Activated CD8-positive, alpha-beta T cell treated with anti-CD3 and anti-CD28 coated beads, Interleukin-2, amount 10 ng/mL, durations not matched to agents 7 days and 5 days (primary cell): ENCODE measurements around the gene MRPL45. TPM values are rescaled to one million over a fixed set of nuclear protein-coding genes. Genes with fewer than 3 reads are reported as not detected.
"Not testable (repeated sequence)": the region's sequence is repeated elsewhere in the genome, so short reads cannot be mapped to it uniquely, and the experiment has no call there.

Experiments
- ATAC-seq: fragments of 150-1000 bp; cut with Tn5 transposase; one replicate; pipeline ENCODE4 v1.10.0; 2021; ENCODE audit warnings: moderate library complexity
- CTCF ChIA-PET: fragments of 350-600 bp; sonication (Branson Sonifier 250); formaldehyde crosslinking; loops from one replicate; lab custom pipeline; 2021; ENCODE audit warnings: antibody characterized with exemption; lab: Charles Lee
- POLR2A ChIA-PET: fragments of 350-600 bp; sonication (Branson Sonifier 250); formaldehyde crosslinking; loops from one replicate; lab custom pipeline; 2021; ENCODE audit warnings: antibody characterized with exemption; lab: Charles Lee
- DNase-seq: peaks from one replicate; pipeline ENCODE4 v3.0.0-alpha.2; 2020
- H3K27ac Mint-ChIP-seq: one replicate; pipeline ENCODE4 v1.8.0; 2021; ENCODE audit warnings: mild to moderate bottlenecking, mixed read lengths
- H3K27me3 Mint-ChIP-seq: one replicate; pipeline ENCODE4 v1.8.0; 2021; ENCODE audit warnings: low read depth, mixed read lengths
- H3K36me3 Mint-ChIP-seq: one replicate; pipeline ENCODE4 v1.8.0; 2021; ENCODE audit warnings: low read depth, mixed read lengths
- H3K4me1 Mint-ChIP-seq: one replicate; pipeline ENCODE4 v1.8.0; 2021; ENCODE audit warnings: low read depth, mixed read lengths
- H3K4me3 Mint-ChIP-seq: one replicate; pipeline ENCODE4 v1.8.0; 2021; ENCODE audit warnings: mild to moderate bottlenecking, mixed read lengths
- H3K9me3 Mint-ChIP-seq: one replicate; pipeline ENCODE4 v1.8.0; 2022; ENCODE audit warnings: mixed read lengths; ENCODE audit not compliant: insufficient read depth
- total RNA-seq, 2 experiments: library from RNA; stranded (reverse); gene quantifications; one replicate each; pipeline ENCODE4 v1.2.3, GENCODE V29; 2021

Gene MRPL45
- total RNA-seq, 2 experiments from 2014 or later: 25.8 to 26.3 TPM

- POLR2A ChIA-PET, ATAC-seq: not testable (repeated sequence)
Measured at GRCh38 chr17:38289760-38290159, 7.2 kb upstream of the MRPL45 start.

GRCh38 chr17:38295602-38296365, 1.2 kb upstream of the MRPL45 start:
- CTCF ChIA-PET: interaction anchor here (1.2 kb wide), 1 partner anchor 54 kb away, joined by 3 read pairs; no protein-coding TSS in a partner anchor
- H3K36me3 Mint-ChIP-seq, ATAC-seq, H3K27me3 Mint-ChIP-seq, POLR2A ChIA-PET, H3K4me1 Mint-ChIP-seq, H3K9me3 Mint-ChIP-seq: not testable (repeated sequence)
- DNase-seq: peak; percentile 21
- Mint-ChIP-seq H3K4me3 (peak overlapping the region; percentile 89), H3K27ac (peak overlapping the region; percentile 52)

More at GRCh38 chr17:38289760-38290159, 7.2 kb upstream of the MRPL45 start:
- CTCF ChIA-PET, H3K9me3 Mint-ChIP-seq, H3K4me3 Mint-ChIP-seq, H3K27ac Mint-ChIP-seq, H3K27me3 Mint-ChIP-seq, H3K4me1 Mint-ChIP-seq, DNase-seq, H3K36me3 Mint-ChIP-seq: not testable (repeated sequence)

DNA sequence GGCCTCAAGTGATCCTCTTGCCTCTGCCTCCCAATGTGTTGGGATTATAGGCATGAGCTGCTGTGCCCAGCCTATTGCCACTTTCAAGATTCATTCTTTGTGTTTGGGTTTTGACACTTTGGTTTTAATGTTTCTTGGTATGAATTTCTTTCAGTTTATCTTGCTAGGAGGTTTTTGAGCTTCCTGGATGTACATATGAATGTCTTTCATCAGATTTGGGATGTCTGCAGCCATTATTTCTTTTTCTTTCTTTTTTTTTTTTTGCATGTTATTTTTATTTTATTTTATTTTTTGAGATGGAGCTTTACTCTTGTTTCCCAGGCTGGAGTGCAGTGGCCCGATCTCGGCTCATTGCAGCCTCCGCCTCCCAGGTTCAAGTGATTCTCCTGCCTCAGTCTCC, 18.5 kb downstream of the MRPL45 start:
- Mint-ChIP-seq H3K36me3 (peaks cover 23% of the 10 kb centered on the region), H3K9me3 (no peaks in the 10 kb centered on the region), H3K4me3 (no peak overlapping the region), H3K27ac (no peak overlapping the region), H3K4me1 (peaks cover 6% of the 10 kb centered on the region), H3K27me3 (no peaks in the 10 kb centered on the region)
- ChIA-PET POLR2A (no interaction called here), CTCF (interaction anchor here (1.5 to 1.6 kb wide), 2 partner anchors 18 to 34 kb away, joined by 5 to 8 read pairs; no protein-coding TSS in a partner anchor)
- DNase-seq (no peak), ATAC-seq (no peak)

DNA sequence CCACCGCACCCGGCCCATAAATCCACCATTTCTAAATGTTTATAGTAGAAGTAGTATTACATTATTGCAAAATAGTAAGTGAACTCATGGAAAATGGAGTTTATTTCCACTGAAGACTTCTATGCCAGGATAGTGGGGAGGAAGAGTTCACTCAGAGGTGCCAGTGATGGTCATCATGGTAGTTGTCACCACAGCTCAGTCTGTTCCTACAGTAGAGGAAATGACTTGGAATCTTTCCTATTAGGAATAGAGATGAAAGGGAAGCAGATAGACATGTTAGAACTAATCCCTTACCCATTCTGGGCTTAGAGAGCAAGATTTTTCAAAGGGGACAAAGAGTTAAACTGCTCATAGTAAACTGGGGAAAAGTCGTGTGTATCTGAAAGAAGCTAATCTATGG, 20.1 kb downstream of the MRPL45 start:
- ChIA-PET POLR2A (no interaction called here), CTCF (no interaction called here)
- DNase-seq: no peak
- Mint-ChIP-seq H3K4me1 (peaks cover 6% of the 10 kb centered on the region), H3K27ac (no peak overlapping the region), H3K4me3 (no peak overlapping the region), H3K27me3 (no peaks in the 10 kb centered on the region), H3K9me3 (no peaks in the 10 kb centered on the region), H3K36me3 (peaks cover 27% of the 10 kb centered on the region)
- ATAC-seq: no peak

DNA sequence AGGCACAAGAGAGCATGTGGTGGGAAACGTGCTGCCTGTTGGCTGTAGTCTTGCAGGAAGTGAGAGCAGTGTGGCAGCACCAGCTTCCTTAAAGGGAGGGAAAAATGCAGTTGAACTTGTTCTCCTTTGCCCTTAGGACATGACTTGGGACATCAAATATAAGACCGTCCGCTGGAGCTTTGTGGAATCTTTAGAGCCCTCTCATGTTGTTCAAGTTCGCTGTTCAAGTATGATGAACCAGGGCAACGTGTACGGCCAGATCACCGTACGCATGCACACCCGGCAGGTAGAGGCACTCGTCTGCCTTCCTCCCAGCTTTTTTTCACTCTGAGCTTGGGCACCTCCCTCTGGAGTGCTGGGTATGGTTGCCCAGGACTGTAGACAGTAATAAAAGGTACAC, 23.5 kb downstream of the MRPL45 start:
- CTCF ChIA-PET: interaction anchor here (1.5 kb wide), 1 partner anchor 29 kb away, joined by 6 read pairs; no protein-coding TSS in a partner anchor
- Mint-ChIP-seq H3K27me3 (no peaks in the 10 kb centered on the region), H3K4me1 (peaks cover 6% of the 10 kb centered on the region), H3K27ac (no peak overlapping the region), H3K36me3 (peaks cover 31% of the 10 kb centered on the region), H3K9me3 (no peaks in the 10 kb centered on the region), H3K4me3 (no peak overlapping the region)
- DNase-seq: no peak
- no peak for ATAC-seq
- POLR2A ChIA-PET: no interaction called here

DNA sequence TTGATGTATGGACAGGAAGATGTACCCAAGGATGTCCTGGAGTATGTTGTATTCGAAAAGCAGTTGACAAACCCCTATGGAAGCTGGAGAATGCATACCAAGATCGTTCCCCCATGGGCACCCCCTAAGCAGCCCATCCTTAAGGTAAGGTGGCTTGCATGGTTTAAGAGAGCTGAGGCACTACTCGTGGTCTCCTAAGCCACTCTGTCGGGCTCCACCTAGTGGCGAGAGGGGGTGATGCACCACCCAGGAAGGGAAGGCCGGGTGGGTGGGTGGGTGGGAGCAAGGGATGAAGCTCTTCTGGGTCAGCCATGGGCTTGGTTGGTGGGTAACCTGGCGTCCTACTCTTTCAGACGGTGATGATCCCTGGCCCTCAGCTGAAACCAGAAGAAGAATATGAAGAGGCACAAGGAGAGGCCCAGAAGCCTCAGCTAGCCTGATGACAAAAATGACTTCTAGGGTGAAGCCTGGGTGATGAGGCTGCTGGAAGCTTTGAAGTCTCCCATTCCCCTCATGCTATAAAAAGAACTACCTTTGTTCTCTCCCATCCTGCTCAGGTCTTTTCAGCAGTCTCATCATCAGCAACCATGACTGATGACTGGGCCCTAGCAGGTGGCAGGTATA, 25.3 kb downstream of the MRPL45 start:
- H3K27me3 Mint-ChIP-seq: no peaks in the 10 kb centered on the region
- ATAC-seq: peak; percentile 81
- no peaks in the 10 kb centered on the region for H3K9me3 Mint-ChIP-seq
- POLR2A ChIA-PET: interaction anchor here (0.6 kb wide), 1 partner anchor 10 kb away, joined by 3 read pairs; no protein-coding TSS in a partner anchor
- peaks cover 11% of the 10 kb centered on the region for H3K4me1 Mint-ChIP-seq
- DNase-seq: peak; percentile 80
- CTCF ChIA-PET: interaction anchor here (0.6 to 3.0 kb wide), 9 partner anchors 9 to 237 kb away, joined by 3 to 15 read pairs (median 8); no protein-coding TSS in a partner anchor
- no peak overlapping the region for H3K27ac Mint-ChIP-seq
- H3K36me3 Mint-ChIP-seq: peaks cover 21% of the 10 kb centered on the region
- no peak overlapping the region for H3K4me3 Mint-ChIP-seq

DNA sequence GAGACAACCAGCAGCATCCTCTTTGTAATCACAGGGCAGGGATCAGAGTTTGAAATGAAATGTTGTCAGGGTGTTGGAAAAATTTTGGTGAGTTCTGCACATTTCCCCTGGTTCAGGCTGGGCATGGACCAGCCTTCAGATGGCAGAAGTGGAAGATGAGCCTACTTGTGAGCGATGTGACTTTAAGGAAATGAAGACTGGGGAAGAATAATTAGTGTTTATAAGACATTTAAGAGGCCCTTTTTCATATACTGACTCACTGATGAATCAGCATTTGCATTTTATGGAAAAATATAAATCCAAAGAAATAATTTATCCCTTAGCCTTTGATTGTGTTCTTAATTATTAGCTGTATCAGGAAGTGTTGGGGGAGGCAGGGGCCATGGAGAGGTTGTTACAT, 25.9 kb downstream of the MRPL45 start:
- no peaks in the 10 kb centered on the region for H3K27me3 Mint-ChIP-seq
- CTCF ChIA-PET: interaction anchor here (0.6 to 3.0 kb wide), 8 partner anchors 9 to 237 kb away, joined by 3 to 15 read pairs (median 8); no protein-coding TSS in a partner anchor

DNA sequence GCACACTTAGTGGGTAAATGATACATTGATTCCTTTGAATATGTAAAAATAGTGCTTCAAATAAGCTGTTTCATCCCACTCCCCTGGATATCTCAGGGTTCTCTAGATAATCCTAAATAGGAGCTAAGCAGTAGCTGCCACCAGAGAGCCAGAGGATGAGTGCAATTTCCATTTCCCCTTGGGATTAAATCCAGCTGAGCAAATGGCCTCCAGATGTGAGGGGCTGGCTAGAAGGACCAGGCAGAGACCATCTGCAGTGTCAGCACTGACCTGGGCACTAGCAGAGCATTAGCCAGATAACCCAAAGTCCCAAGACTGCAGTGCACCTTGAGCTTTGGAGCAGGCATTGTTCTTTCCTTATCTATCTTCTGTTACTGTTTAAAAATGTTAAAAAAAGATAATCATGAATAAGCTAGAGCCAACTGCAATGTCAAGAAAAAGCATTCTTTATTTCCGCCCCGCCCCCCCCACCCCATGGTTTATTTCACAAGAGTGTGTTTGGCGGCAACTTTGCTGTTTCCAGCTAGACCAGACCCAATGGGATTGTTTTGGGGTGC, 27.3 kb downstream of the MRPL45 start:
- Mint-ChIP-seq H3K36me3 (peaks cover 17% of the 10 kb centered on the region), H3K27me3 (no peaks in the 10 kb centered on the region), H3K4me1 (peaks cover 12% of the 10 kb centered on the region), H3K9me3 (no peaks in the 10 kb centered on the region), H3K4me3 (no peak overlapping the region), H3K27ac (no peak overlapping the region)
- ATAC-seq: no peak
- ChIA-PET CTCF (interaction anchor here (2.7 to 6.5 kb wide), 3 partner anchors 10 to 90 kb away, joined by 13 to 33 read pairs (median 15); no protein-coding TSS in a partner anchor), POLR2A (no interaction called here)
- DNase-seq: no peak

More for the DNA sequence above, 25.9 kb downstream of the MRPL45 start:
- DNase-seq: no peak
- Mint-ChIP-seq H3K4me3 (no peak overlapping the region), H3K9me3 (no peaks in the 10 kb centered on the region), H3K4me1 (peaks cover 12% of the 10 kb centered on the region), H3K27ac (peak overlapping the region; percentile 61), H3K36me3 (peaks cover 20% of the 10 kb centered on the region)
- POLR2A ChIA-PET: interaction anchor here (0.6 kb wide), 1 partner anchor 11 kb away, joined by 3 read pairs; no protein-coding TSS in a partner anchor
- no peak for ATAC-seq

DNA sequence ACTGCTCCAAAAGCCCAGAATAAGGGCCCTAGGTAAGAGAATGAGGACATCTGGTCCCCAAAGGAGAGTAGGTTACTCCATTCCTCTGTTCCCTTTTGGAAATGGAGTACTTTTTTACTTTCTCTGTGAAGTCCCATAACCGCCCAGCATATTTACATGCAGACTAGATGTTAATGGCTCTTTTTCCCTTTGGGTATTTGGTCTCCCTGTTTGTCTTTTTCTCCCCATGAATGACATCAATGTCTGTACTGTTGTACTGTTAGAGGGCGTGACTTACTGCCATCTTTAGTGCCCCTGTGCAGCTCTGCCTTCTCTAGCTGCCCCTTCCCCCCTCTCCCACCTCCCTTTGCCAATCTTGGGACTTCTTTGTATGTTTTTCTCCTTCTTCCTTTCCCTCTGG, 27.8 kb downstream of the MRPL45 start:
- Mint-ChIP-seq H3K27ac (no peak overlapping the region), H3K9me3 (no peaks in the 10 kb centered on the region), H3K27me3 (no peaks in the 10 kb centered on the region), H3K36me3 (peaks cover 14% of the 10 kb centered on the region), H3K4me3 (no peak overlapping the region), H3K4me1 (peaks cover 12% of the 10 kb centered on the region)
- ChIA-PET POLR2A (no interaction called here), CTCF (interaction anchor here (2.7 to 6.5 kb wide), 2 partner anchors 9 to 24 kb away, joined by 13 to 33 read pairs; no protein-coding TSS in a partner anchor)
- DNase-seq (no peak), ATAC-seq (no peak)

GRCh38 chr17:38325221-38325851, 28.4 kb downstream of the MRPL45 start:
- no peak for ATAC-seq
- ChIA-PET POLR2A (interaction anchor here (0.8 to 1.0 kb wide), 2 partner anchors 28 to 29 kb away, joined by 3 to 4 read pairs; partner anchors contain the start of gene MRPL45), CTCF (interaction anchor here (0.7 to 6.5 kb wide), 3 partner anchors 9 to 24 kb away, joined by 3 to 33 read pairs (median 13); no protein-coding TSS in a partner anchor)
- Mint-ChIP-seq H3K27me3 (no peaks in the 10 kb centered on the region), H3K27ac (no peak overlapping the region), H3K36me3 (peaks cover 14% of the 10 kb centered on the region), H3K4me3 (no peak overlapping the region), H3K9me3 (no peaks in the 10 kb centered on the region), H3K4me1 (peaks cover 12% of the 10 kb centered on the region)
- DNase-seq: no peak
